T-helper 1 cell treated with Interleukin-12 subunit alpha and Interleukin-12 subunit beta and Interleukin-4 antibody, amounts not matched to agents 30 ng/mL and 1 ng/mL, for 36 hours (primary cell): Measurements from ENCODE around the gene DIS3L2. TPM values are rescaled to one million over a fixed set of nuclear protein-coding genes. Genes with fewer than 3 reads are reported as not detected.
"Not testable (repeated sequence)": the region's sequence is repeated elsewhere in the genome, so short reads cannot be mapped to it uniquely, and the experiment has no call there.

ENCODE experiments used
- intact Hi-C: fragments of 100-400 bp; cut with micrococcal nuclease; formaldehyde crosslinking; loops from one replicate; pipeline ENCODE4 v1.15.1; 2024
- total RNA-seq: library from RNA; stranded (reverse); gene quantifications from 2 replicates; pipeline ENCODE4 v1.2.3, GENCODE V29; 2022

DIS3L2 gene
- total RNA-seq, 1 donor from 2014 or later, result 45.6 TPM

DNA sequence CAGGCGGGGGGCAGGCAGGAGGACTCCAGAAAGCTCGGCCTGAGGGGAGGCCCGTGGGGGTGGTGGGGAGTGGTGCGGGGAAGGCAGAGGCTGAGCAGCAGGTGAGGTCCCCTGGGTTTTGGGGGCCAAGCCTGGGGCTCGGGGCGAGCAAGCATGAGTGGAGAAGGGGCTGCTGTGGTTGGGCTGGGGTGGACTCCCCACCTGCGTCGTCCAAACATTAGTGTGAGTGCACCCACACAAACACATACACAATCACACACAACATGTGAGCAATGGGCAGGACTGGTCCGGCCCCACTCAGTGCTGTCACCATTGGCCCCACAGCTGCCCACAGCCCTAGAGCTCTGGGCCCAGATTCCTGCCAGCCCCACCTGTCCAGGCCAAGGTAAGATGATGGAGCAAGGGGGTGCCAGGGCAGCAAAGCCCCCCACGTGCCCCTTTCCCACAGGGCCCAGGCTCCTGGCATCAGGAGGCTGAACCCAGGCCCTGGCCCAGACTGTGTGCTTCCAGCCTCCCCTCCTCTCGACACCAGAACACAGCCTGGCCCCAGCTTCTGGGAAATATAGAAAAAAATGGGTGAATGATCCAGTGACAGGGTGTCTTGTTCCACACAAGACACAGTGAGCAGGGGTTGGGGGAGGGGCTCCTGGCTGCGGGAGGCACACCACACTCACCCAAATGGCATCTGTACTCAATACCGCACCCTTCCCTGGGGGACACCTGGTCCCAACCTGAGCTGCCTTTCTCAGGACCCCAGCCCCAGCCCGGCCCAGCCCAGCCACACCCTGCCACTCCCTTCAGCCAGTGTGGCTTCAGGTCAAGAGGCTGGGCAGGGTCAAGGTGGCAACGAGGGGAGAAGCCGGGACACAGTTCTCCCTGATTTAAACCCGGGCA, 416.6 kb downstream of the DIS3L2 start:
- intact Hi-C loops, result no loop called here

GRCh38 chr2:232378735-232379151, 417.2 kb downstream of the DIS3L2 start, which contains the start of gene ALPP:
Gene ALPP, plus strand, starts transcription at chr2:232378751. Its CDS starts 52 bp downstream, at chr2:232378803.
- intact Hi-C loops, result not testable (repeated sequence)

DNA sequence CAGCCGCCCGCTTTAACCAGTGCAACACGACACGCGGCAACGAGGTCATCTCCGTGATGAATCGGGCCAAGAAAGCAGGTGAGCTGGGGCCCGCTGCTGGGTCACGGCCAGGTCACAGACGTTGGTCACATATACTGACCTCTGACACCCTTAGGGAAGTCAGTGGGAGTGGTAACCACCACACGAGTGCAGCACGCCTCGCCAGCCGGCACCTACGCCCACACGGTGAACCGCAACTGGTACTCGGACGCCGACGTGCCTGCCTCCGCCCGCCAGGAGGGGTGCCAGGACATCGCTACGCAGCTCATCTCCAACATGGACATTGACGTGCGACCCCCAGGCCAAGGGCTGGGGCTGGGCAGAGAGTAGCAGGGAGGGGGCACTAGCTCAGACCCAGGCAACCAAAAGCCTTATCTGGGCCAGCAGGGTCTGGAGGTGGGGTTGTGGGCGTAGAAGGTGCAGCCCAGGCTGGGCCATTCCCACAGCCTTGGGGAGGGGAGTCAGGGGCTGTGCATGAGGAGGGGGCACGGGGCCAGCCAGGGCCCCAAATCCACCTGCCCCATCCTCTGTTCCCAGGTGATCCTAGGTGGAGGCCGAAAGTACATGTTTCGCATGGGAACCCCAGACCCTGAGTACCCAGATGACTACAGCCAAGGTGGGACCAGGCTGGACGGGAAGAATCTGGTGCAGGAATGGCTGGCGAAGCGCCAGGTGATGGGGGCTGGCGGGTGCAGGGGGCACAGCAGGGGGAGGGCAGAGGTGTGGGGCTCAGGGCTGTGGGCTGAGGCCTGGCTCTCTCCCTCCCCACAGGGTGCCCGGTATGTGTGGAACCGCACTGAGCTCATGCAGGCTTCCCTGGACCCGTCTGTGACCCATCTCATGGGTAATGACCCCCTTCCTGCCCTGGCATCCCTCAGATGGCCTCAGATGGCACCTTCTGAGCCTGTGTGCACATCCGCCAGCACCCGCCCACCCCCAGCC, 418.4 kb downstream of the DIS3L2 start:
- intact Hi-C loops, result not testable (repeated sequence)

DNA sequence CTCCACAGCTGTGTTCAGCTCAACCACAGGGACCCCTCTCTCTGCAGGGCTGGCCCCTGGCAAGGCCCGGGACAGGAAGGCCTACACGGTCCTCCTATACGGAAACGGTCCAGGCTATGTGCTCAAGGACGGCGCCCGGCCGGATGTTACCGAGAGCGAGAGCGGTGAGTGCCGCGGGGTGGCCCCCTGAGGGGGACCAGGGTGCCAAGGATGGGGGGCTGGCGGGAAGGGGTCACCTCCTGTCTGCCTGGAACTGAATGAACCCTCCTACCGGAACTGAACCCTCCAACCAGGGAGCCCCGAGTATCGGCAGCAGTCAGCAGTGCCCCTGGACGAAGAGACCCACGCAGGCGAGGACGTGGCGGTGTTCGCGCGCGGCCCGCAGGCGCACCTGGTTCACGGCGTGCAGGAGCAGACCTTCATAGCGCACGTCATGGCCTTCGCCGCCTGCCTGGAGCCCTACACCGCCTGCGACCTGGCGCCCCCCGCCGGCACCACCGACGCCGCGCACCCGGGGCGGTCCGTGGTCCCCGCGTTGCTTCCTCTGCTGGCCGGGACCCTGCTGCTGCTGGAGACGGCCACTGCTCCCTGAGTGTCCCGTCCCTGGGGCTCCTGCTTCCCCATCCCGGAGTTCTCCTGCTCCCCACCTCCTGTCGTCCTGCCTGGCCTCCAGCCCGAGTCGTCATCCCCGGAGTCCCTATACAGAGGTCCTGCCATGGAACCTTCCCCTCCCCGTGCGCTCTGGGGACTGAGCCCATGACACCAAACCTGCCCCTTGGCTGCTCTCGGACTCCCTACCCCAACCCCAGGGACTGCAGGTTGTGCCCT, 419.9 kb downstream of the DIS3L2 start:
- intact Hi-C loops, result not testable (repeated sequence)

DNA sequence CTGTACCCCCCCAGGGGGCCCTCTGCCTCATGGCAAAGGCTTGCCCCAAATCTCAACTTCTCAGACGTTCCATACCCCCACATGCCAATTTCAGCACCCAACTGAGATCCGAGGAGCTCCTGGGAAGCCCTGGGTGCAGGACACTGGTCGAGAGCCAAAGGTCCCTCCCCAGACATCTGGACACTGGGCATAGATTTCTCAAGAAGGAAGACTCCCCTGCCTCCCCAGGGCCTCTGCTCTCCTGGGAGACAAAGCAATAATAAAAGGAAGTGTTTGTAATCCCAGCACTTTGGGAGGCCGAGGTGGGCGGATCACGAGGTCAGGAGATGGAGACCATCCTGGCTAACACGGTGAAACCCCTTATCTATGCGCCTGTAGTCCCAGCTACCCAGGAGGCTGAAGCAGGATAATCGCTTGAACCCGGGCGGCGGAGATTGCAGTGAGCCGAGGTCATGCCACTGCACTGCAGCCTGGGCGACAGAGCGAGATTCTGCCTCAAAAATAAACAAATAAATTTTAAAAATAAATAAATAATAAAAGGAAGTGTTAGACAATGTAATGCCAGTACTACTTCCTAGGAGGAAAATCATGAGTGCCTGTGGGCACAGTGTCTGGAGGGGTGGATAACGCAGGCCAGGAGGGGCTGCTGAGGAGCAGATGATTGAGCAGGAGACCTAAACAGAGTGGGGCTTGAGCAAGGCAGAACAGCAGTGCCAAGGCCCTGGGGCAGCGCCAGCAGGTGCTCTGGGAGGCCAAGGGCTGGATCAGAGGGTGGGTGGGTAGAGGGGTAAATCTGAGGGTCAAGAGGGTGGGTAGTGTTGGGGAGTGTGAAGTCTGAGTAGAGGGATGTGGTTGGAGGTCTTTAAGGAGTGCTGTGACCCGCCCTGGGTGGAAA, 421.1 kb downstream of the DIS3L2 start:
- intact Hi-C loops, result no loop called here

GRCh38 chr2:232384466-232384865, 423.0 kb downstream of the DIS3L2 start:
- intact Hi-C loops, result no loop called here

GRCh38 chr2:232385058-232385457, 423.5 kb downstream of the DIS3L2 start:
- intact Hi-C loops, result not testable (repeated sequence)

DNA sequence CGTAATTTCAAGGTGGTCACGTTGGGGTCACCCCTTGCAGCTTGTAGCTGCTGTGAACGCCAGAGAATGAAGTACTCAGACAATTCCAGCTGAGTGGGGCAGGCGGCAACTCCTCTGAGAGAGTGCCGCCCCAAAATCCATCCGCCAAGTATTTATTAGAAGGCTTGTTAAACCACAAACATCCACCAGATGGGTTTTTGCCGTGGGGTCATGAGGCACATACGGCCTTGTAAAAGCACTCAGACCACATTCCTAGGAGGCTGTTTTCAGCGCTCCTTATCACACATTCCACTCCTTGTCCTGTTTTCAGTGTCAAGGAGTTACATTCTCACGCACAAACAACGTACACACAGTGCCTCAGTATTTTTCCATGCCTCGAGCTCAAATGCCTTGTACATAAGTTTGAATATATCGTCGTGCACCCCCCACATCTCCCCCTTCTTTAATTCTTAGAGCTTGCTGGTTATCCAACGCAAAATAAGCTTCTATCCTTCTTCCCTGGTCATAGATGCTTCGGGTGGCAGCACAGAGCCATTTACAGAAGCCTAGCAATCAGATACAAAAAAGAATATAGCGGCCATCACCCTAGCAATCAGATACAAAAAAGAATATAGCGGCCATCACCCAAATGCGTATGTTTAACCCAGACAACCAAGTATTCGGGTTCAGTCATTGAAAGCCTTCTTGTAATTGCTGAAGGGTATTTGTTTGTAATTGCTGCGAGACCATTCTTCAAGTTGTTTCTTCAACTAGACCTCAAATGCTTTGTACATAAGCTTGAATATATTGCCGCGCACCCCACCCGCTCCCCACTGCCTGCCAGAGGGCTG, 424.4 kb downstream of the DIS3L2 start:
- intact Hi-C loops, result no loop called here

- intact Hi-C loops, result no loop called here
Observed at GRCh38 chr2:232386490-232386739, 424.9 kb downstream of the DIS3L2 start.

Other genes with a start within 250 kb of the DIS3L2 start
- 39.1 and 41.2 TPM in 2 replicates for gene PDE6D, start 180.4 kb upstream of the DIS3L2 start, total RNA-seq
- gene COPS7B, start 175.3 kb upstream of the DIS3L2 start, total RNA-seq, result 45.2 and 47.3 TPM in 2 replicates
- not detected in 2 replicates for gene NPPC, start 35.3 kb upstream of the DIS3L2 start, total RNA-seq